HepG2 (cell line): ENCODE results near the gene MRPL30. TPM values are rescaled to one million over a fixed set of nuclear protein-coding genes. Genes with fewer than 3 reads are reported as not detected.

Experiments used
- MED13 ChIP-seq: sonication (generic); formaldehyde crosslinking; IDR thresholded peaks from 2 replicates; pipeline ENCODE4 v1.5.0; 2020; ENCODE audit warnings: missing genetic modification reagents
- MIXL1 ChIP-seq: IDR thresholded peaks from 2 replicates; pipeline ENCODE4 v1.6.1; 2016
- PTBP1 ChIP-seq: fragments of 200-400 bp; formaldehyde crosslinking; IDR thresholded peaks from 2 replicates; pipeline ENCODE4 v1.6.1; 2018; ENCODE audit warnings: low read length, low read depth; ENCODE audit not compliant: poor library complexity, severe bottlenecking
- XRCC5 ChIP-seq: fragments of 200-400 bp; formaldehyde crosslinking; optimal IDR thresholded peaks from 2 replicates; pipeline ENCODE3; 2017; ENCODE audit warnings: mild to moderate bottlenecking, low read length
- ZNF550 ChIP-seq: sonication (generic); formaldehyde crosslinking; IDR thresholded peaks from 2 replicates; pipeline ENCODE4 v1.4.0; 2020; ENCODE audit warnings: mild to moderate bottlenecking, missing genetic modification reagents, borderline replicate concordance
- ZNF619 ChIP-seq: sonication (generic); formaldehyde crosslinking; IDR thresholded peaks from 2 replicates; pipeline ENCODE4 v1.4.0; 2020; ENCODE audit warnings: mild to moderate bottlenecking, missing genetic modification reagents
- ZNF761 ChIP-seq: sonication (generic); formaldehyde crosslinking; conservative IDR thresholded peaks from 2 replicates; pipeline ENCODE4 v1.4.0; 2020; ENCODE audit warnings: mild to moderate bottlenecking, missing genetic modification reagents
- polyA plus RNA-seq, 8 experiments: library from polyadenylated mRNA; depleted of rRNA in 3 of 8; stranded (reverse) in 7 of 8; unstranded in 1 of 8; fragments of >200 nt; fragmentation: Illumina TruSeq in 4 of 8; extraction: Trizol in 4 of 8; gene quantifications; 2 replicates each; pipeline versions ENCODE4 v1.2.1 to v1.2.3, GENCODE V29; 2011 to 2016; ENCODE audit warnings: low read depth in 4 of 8, missing spikeins in 1 of 8, mixed read lengths in 1 of 8; ENCODE audit not compliant: insufficient read depth in 1 of 8
- total RNA-seq, 5 experiments: library from RNA; depleted of rRNA; stranded (reverse); fragments of >200 nt; fragmentation: Illumina TruSeq; extraction: Trizol; gene quantifications; 2 replicates each; pipeline ENCODE4 v1.2.3, GENCODE V29; 2016; ENCODE audit warnings: low read depth in 1 of 5
- TF ChIP-seq, protein P1 (sequence below): sonication (generic); formaldehyde crosslinking; IDR thresholded peaks from 2 replicates; pipeline ENCODE4 v1.4.0; 2020; ENCODE audit warnings: low read depth, missing genetic modification reagents
- TF ChIP-seq, protein P2 (sequence below): IDR thresholded peaks from 2 replicates; pipeline ENCODE4 v1.6.1; 2016; ENCODE audit warnings: missing compliant biosample characterization, missing genetic modification reagents, borderline replicate concordance
- TF ChIP-seq, protein P3 (sequence below): sonication (generic); formaldehyde crosslinking; IDR thresholded peaks from 2 replicates; pipeline ENCODE4 v1.4.0; 2020; ENCODE audit warnings: missing genetic modification reagents
- TF ChIP-seq, protein P4 (sequence below): IDR thresholded peaks from 2 replicates; pipeline ENCODE4 v1.6.1; 2016; ENCODE audit warnings: low read depth, missing genetic modification reagents, missing compliant biosample characterization
- TF ChIP-seq, protein P5 (sequence below): sonication (generic); formaldehyde crosslinking; IDR thresholded peaks from 2 replicates; pipeline ENCODE4 v1.8.1; 2023; ENCODE audit warnings: missing genetic modification reagents, mild to moderate bottlenecking, borderline replicate concordance
- TF ChIP-seq, protein P6 (sequence below): IDR thresholded peaks from 2 replicates; pipeline ENCODE4 v1.6.1; 2016; ENCODE audit warnings: control low read depth

Gene MRPL30
- total and polyA plus RNA-seq, 2 of the 13 experiments (the other 11 are each of a cell fraction or from before 2014, with no cell fraction given), result 30.2 to 75.3 TPM

DNA sequence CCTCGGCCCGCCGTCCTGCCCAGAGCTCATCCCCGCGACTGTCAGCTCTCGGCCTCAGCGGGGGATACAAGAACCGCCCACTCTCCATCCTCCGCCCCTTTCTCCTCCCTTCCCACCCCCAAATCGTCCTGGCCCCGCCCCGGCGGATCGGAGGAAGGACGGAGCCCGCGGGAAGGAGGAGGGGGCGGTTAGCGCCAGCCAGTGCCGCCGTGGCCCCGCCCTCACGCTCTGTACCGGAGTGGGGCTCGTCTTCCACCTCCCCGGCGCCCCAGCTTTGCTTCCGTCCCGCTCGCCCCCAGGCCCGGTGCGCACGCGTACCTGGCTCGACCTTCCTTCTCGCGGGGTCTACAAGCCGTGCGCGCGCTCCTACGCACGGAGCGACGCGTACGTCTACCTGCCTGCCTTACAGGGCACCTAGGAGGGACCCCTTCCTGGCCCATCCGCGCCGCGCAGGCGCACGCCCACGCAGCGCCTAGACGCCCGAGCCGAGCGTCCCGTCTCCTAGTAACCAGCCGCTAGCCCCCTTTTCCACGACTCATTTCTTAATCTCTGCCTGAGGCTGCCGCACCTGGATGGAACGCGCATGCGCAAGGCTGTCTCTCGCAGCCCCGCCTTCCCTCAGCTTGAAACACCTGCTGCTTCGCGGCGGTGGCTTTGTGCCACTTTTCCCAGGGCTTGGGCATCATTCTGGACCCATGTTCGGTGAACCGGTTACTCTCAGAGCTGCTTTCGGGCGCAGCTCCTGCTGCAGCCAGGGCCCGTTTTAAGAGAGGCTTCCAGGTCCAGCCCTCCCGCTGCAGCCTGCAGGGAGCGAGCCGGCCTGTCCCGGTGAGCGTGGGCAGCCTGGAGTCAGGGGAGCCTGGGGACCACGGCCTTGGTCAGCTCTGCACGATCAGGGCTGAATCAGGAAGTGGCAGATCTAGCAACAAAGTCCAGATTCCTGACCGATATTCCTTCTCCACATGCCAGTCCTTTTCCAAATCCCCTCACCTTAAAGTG, 39.6 kb upstream of the MRPL30 start, which contains the start of gene C2orf15 (continued):
- TF ChIP-seq, protein P1, sequence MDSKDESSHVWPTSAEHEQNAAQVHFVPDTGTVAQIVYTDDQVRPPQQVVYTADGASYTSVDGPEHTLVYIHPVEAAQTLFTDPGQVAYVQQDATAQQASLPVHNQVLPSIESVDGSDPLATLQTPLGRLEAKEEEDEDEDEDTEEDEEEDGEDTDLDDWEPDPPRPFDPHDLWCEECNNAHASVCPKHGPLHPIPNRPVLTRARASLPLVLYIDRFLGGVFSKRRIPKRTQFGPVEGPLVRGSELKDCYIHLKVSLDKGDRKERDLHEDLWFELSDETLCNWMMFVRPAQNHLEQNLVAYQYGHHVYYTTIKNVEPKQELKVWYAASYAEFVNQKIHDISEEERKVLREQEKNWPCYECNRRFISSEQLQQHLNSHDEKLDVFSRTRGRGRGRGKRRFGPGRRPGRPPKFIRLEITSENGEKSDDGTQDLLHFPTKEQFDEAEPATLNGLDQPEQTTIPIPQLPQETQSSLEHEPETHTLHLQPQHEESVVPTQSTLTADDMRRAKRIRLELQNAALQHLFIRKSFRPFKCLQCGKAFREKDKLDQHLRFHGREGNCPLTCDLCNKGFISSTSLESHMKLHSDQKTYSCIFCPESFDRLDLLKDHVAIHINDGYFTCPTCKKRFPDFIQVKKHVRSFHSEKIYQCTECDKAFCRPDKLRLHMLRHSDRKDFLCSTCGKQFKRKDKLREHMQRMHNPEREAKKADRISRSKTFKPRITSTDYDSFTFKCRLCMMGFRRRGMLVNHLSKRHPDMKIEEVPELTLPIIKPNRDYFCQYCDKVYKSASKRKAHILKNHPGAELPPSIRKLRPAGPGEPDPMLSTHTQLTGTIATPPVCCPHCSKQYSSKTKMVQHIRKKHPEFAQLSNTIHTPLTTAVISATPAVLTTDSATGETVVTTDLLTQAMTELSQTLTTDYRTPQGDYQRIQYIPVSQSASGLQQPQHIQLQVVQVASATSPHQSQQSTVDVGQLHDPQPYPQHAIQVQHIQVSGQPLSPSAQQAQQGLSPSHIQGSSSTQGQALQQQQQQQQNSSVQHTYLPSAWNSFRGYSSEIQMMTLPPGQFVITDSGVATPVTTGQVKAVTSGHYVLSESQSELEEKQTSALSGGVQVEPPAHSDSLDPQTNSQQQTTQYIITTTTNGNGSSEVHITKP (CRISPR knock-in tag), result peak; percentile 41; the same call in 1 of the 2 replicates
- TF ChIP-seq, protein P2, sequence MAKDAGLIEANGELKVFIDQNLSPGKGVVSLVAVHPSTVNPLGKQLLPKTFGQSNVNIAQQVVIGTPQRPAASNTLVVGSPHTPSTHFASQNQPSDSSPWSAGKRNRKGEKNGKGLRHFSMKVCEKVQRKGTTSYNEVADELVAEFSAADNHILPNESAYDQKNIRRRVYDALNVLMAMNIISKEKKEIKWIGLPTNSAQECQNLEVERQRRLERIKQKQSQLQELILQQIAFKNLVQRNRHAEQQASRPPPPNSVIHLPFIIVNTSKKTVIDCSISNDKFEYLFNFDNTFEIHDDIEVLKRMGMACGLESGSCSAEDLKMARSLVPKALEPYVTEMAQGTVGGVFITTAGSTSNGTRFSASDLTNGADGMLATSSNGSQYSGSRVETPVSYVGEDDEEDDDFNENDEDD (CRISPR knock-in tag), result peak; percentile 80
- TF ChIP-seq, protein P3, sequence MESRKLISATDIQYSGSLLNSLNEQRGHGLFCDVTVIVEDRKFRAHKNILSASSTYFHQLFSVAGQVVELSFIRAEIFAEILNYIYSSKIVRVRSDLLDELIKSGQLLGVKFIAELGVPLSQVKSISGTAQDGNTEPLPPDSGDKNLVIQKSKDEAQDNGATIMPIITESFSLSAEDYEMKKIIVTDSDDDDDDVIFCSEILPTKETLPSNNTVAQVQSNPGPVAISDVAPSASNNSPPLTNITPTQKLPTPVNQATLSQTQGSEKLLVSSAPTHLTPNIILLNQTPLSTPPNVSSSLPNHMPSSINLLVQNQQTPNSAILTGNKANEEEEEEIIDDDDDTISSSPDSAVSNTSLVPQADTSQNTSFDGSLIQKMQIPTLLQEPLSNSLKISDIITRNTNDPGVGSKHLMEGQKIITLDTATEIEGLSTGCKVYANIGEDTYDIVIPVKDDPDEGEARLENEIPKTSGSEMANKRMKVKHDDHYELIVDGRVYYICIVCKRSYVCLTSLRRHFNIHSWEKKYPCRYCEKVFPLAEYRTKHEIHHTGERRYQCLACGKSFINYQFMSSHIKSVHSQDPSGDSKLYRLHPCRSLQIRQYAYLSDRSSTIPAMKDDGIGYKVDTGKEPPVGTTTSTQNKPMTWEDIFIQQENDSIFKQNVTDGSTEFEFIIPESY (CRISPR knock-in tag), result peak; percentile 15; the same call in 1 of the 2 replicates
- TF ChIP-seq PTBP1, result peak; percentile 52
- TF ChIP-seq, protein P4, sequence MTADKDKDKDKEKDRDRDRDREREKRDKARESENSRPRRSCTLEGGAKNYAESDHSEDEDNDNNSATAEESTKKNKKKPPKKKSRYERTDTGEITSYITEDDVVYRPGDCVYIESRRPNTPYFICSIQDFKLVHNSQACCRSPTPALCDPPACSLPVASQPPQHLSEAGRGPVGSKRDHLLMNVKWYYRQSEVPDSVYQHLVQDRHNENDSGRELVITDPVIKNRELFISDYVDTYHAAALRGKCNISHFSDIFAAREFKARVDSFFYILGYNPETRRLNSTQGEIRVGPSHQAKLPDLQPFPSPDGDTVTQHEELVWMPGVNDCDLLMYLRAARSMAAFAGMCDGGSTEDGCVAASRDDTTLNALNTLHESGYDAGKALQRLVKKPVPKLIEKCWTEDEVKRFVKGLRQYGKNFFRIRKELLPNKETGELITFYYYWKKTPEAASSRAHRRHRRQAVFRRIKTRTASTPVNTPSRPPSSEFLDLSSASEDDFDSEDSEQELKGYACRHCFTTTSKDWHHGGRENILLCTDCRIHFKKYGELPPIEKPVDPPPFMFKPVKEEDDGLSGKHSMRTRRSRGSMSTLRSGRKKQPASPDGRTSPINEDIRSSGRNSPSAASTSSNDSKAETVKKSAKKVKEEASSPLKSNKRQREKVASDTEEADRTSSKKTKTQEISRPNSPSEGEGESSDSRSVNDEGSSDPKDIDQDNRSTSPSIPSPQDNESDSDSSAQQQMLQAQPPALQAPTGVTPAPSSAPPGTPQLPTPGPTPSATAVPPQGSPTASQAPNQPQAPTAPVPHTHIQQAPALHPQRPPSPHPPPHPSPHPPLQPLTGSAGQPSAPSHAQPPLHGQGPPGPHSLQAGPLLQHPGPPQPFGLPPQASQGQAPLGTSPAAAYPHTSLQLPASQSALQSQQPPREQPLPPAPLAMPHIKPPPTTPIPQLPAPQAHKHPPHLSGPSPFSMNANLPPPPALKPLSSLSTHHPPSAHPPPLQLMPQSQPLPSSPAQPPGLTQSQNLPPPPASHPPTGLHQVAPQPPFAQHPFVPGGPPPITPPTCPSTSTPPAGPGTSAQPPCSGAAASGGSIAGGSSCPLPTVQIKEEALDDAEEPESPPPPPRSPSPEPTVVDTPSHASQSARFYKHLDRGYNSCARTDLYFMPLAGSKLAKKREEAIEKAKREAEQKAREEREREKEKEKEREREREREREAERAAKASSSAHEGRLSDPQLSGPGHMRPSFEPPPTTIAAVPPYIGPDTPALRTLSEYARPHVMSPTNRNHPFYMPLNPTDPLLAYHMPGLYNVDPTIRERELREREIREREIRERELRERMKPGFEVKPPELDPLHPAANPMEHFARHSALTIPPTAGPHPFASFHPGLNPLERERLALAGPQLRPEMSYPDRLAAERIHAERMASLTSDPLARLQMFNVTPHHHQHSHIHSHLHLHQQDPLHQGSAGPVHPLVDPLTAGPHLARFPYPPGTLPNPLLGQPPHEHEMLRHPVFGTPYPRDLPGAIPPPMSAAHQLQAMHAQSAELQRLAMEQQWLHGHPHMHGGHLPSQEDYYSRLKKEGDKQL, result no peak
- peak; percentile 27; the same call in 1 of the 2 replicates for TF ChIP-seq MIXL1
- peak; percentile 90; the same call in 1 of the 2 replicates for TF ChIP-seq ZNF619 (CRISPR knock-in tag)
- peak; percentile 78 for TF ChIP-seq XRCC5
- TF ChIP-seq ZNF761 (CRISPR knock-in tag), result peak; percentile 66; the same call in 1 of the 2 replicates
- no peak; the same call in 1 of the 2 replicates for TF ChIP-seq MED13 (CRISPR knock-in tag)
- TF ChIP-seq, protein P5, sequence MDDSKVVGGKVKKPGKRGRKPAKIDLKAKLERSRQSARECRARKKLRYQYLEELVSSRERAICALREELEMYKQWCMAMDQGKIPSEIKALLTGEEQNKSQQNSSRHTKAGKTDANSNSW (CRISPR knock-in tag), result peak; percentile 93; the same call in 1 of the 2 replicates
- TF ChIP-seq ZNF550, result no peak
- TF ChIP-seq, protein P6, sequence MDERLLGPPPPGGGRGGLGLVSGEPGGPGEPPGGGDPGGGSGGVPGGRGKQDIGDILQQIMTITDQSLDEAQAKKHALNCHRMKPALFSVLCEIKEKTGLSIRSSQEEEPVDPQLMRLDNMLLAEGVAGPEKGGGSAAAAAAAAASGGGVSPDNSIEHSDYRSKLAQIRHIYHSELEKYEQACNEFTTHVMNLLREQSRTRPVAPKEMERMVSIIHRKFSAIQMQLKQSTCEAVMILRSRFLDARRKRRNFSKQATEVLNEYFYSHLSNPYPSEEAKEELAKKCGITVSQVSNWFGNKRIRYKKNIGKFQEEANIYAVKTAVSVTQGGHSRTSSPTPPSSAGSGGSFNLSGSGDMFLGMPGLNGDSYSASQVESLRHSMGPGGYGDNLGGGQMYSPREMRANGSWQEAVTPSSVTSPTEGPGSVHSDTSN (CRISPR knock-in tag), result no peak
